ENCODE measurements around the gene USP5. TPM values are rescaled to one million over a fixed set of nuclear protein-coding genes. Genes with fewer than 3 reads are reported as not detected.
"Not testable (repeated sequence)": the region's sequence is repeated elsewhere in the genome, so short reads cannot be mapped to it uniquely, and the experiment has no call there.

The USP5 gene
- total RNA-seq, 1 experiment from 2014 or later: 175 TPM

GRCh38 chr12:6870304-6870703 is 18.4 kb downstream of the USP5 start:
- H3K4me3 ChIP-seq (replicated peaks in 1 of 2; ENCODE audit: low read depth in 1 of 2, low read length in 2 of 2); H3K9ac ChIP-seq (ENCODE audit: low read length); H3K9me2 ChIP-seq (ENCODE audit: insufficient read depth); H3K27me3 ChIP-seq (ENCODE audit: insufficient read depth, low read length); H2AFZ ChIP-seq (ENCODE audit: low read depth, low read length, poor library complexity, severe bottlenecking); RAD21 ChIA-PET (ENCODE audit: low non-redundant PET in 1 of 2, low total read pairs in 2 of 2, uncharacterized antibody in 2 of 2, unreplicated experiment in 2 of 2); BruUV-seq (replicated peaks); H3K9me3 ChIP-seq (ENCODE audit: control insufficient read depth in 1 of 2, insufficient read depth in 1 of 2, low read depth in 1 of 2, low read length in 2 of 2); DNase-seq (ENCODE audit: low read depth, low spot score); ATAC-seq: not testable (repeated sequence)
- intact Hi-C loops (cut with micrococcal nuclease): loop anchor here (5.0 kb wide), 2 partner anchors 57 to 767 kb away; partner anchors contain the start of gene ATN1
- Histone ChIP-seq H4K20me1 (ENCODE audit: insufficient read depth) (peaks cover 12% of the 10 kb centered on the region; the same call in 1 of the 2 replicates), H3K4me2 (ENCODE audit: low read length) (peak overlapping the region; percentile 92; the same call in 1 of the 2 replicates), H3K79me2 (ENCODE audit: insufficient read depth, low read length) (peaks cover 57% of the 10 kb centered on the region), H3K27ac (ENCODE audit: low read depth, low read length) (peak overlapping the region; percentile 96), H3K4me1 (ENCODE audit: control insufficient read depth in 1 of 2, insufficient read depth in 2 of 2, low read length in 2 of 2) (peaks cover 35 to 68% of the 10 kb centered on the region in 2 experiments), H3K36me3 (ENCODE audit: control insufficient read depth in 1 of 2, insufficient read depth in 2 of 2, low read length in 2 of 2) (peaks cover 8 to 36% of the 10 kb centered on the region in 2 experiments; a peak in 2 of 4 replicates)
- POLR2A ChIA-PET: interaction anchor here (0.6 to 10.9 kb wide), 3 partner anchors 18 to 74 kb away, joined by 7 to 186 read pairs (median 106); partner anchors contain the start of genes C12orf57, CDCA3, RNU7-1 and USP5
- CTCF ChIA-PET: interaction anchor here (0.5 to 4.1 kb wide), 5 partner anchors 9 to 242 kb away, joined by 3 to 30 read pairs (median 7); partner anchors contain the start of genes CDCA3 and USP5

- CTCF ChIA-PET: interaction anchor here (1.5 to 4.1 kb wide), 12 partner anchors 13 to 242 kb away, joined by 3 to 30 read pairs (median 15); partner anchors contain the start of genes C1RL, CDCA3, MLF2 and USP5
- Histone ChIP-seq H2AFZ (ENCODE audit: low read depth, low read length, poor library complexity, severe bottlenecking) (no peak overlapping the region), H3K4me2 (ENCODE audit: low read length) (peak overlapping the region; percentile 92), H3K4me3 (replicated peaks in 1 of 2; ENCODE audit: low read depth in 1 of 2, low read length in 2 of 2) (peak overlapping the region; percentile 73 to 92), H3K79me2 (ENCODE audit: insufficient read depth, low read length) (peaks cover 57% of the 10 kb centered on the region), H3K9ac (ENCODE audit: low read length) (peak overlapping the region; percentile 86), H3K36me3 (ENCODE audit: control insufficient read depth in 1 of 2, insufficient read depth in 2 of 2, low read length in 2 of 2) (peaks cover 8 to 33% of the 10 kb centered on the region in 2 experiments; a peak in 2 of 4 replicates), H3K27me3 (ENCODE audit: insufficient read depth, low read length) (no peaks in the 10 kb centered on the region), H4K20me1 (ENCODE audit: insufficient read depth) (peaks cover 12% of the 10 kb centered on the region; the same call in 1 of the 2 replicates), H3K4me1 (ENCODE audit: control insufficient read depth in 1 of 2, insufficient read depth in 2 of 2, low read length in 2 of 2) (peaks cover 28 to 59% of the 10 kb centered on the region in 2 experiments), H3K9me3 (ENCODE audit: control insufficient read depth in 1 of 2, insufficient read depth in 1 of 2, low read depth in 1 of 2, low read length in 2 of 2) (no peaks in the 10 kb centered on the region), H3K27ac (ENCODE audit: low read depth, low read length) (peak overlapping the region; percentile 96), H3K9me2 (ENCODE audit: insufficient read depth) (no peaks in the 10 kb centered on the region)
- POLR2A ChIA-PET: interaction anchor here (0.6 to 10.9 kb wide), 7 partner anchors 19 to 94 kb away, joined by 3 to 186 read pairs (median 7); partner anchors contain the start of genes C12orf57, CDCA3, RNU7-1 and USP5
- RAD21 ChIA-PET (ENCODE audit: low non-redundant PET in 1 of 2, low total read pairs in 2 of 2, uncharacterized antibody in 2 of 2, unreplicated experiment in 2 of 2): interaction anchor here in 1 of 2 experiments (0.6 kb wide), 1 partner anchor 73 kb away, joined by 4 read pairs; the partner anchor contains the start of gene C12orf57
- BruUV-seq (replicated peaks): no TSS peak
- TF ChIP-seq POLR2A (IDR thresholded peaks at IDR 0.05; ENCODE audit: borderline replicate concordance, extremely low read depth, insufficient read depth, insufficient read length) (peak; percentile 74), POLR2AphosphoS5 (IDR thresholded peaks at IDR 0.05; ENCODE audit: low read depth, low read length) (peak; percentile 86; the same call in 1 of the 2 replicates), EGR1 (IDR thresholded peaks at IDR 0.05; ENCODE audit: low read depth) (no peak), YY1 (IDR thresholded peaks at IDR 0.05; ENCODE audit: extremely low read depth, insufficient replicate concordance, low read depth, low read length) (no peak)
- TF ChIP-seq, protein P1, sequence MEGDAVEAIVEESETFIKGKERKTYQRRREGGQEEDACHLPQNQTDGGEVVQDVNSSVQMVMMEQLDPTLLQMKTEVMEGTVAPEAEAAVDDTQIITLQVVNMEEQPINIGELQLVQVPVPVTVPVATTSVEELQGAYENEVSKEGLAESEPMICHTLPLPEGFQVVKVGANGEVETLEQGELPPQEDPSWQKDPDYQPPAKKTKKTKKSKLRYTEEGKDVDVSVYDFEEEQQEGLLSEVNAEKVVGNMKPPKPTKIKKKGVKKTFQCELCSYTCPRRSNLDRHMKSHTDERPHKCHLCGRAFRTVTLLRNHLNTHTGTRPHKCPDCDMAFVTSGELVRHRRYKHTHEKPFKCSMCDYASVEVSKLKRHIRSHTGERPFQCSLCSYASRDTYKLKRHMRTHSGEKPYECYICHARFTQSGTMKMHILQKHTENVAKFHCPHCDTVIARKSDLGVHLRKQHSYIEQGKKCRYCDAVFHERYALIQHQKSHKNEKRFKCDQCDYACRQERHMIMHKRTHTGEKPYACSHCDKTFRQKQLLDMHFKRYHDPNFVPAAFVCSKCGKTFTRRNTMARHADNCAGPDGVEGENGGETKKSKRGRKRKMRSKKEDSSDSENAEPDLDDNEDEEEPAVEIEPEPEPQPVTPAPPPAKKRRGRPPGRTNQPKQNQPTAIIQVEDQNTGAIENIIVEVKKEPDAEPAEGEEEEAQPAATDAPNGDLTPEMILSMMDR (IDR thresholded peaks at IDR 0.05 in 2 of 3, conservative IDR thresholded peaks at IDR 0.05 in 1 of 3; ENCODE audit: borderline replicate concordance in 1 of 3, insufficient read depth in 1 of 3, low read depth in 2 of 3, low read length in 2 of 3): peak in 1 of 3 experiments; percentile 12; a peak in 1 of 6 replicates
- peak; percentile 56 for DNase-seq (ENCODE audit: low read depth, low spot score)
- ATAC-seq: peak; percentile 49
- intact Hi-C loops (cut with micrococcal nuclease): loop anchor here (1.0 to 5.0 kb wide), 3 partner anchors 20 to 766 kb away; partner anchors contain the start of gene ATN1
Measured at GRCh38 chr12:6871052-6871957, 19.4 kb downstream of the USP5 start.
